ENCODE results near the gene P2RY2. TPM values are rescaled to one million over a fixed set of nuclear protein-coding genes. Genes with fewer than 3 reads are reported as not detected.
A peak's percentile ranks its signal among the peaks of the same experiment; 100 is the strongest.

The P2RY2 gene
- total RNA-seq, 1 donor from 2014 or later, result 0.30 TPM

DNA sequence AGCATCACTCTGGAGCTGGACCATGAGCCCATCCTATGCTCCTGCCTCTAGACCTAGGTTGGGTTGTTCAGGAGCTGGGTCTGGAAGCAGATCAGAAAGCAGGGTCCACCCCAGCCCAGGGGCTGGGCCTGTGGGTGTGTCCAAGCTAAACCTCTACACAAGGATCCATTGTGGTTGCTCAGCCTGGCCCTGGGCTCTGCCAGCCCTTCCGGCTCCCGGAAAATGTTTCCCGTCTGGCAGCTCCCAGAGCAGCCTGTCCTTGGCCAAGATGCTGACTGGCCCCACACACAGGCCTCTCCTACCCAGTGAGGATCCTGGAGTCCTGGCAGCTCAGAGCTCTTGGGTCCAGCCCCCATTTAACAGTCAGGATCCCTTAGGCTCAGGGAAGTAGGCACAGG, 40.7 kb upstream of the P2RY2 start:
- Mint-ChIP-seq H3K4me3 (ENCODE audit: unreplicated experiment) (no peak overlapping the region), H3K27me3 (ENCODE audit: low read depth, unreplicated experiment) (peaks cover 27% of the 10 kb centered on the region), H3K36me3 (ENCODE audit: low read depth, unreplicated experiment) (no peaks in the 10 kb centered on the region), H3K4me1 (ENCODE audit: low read depth, unreplicated experiment) (no peaks in the 10 kb centered on the region), H3K9me3 (ENCODE audit: unreplicated experiment) (no peaks in the 10 kb centered on the region), H3K27ac (ENCODE audit: unreplicated experiment) (no peak overlapping the region)
- Histone ChIP-seq H3K27me3 (ENCODE audit: insufficient read depth, low read length) (no peaks in the 10 kb centered on the region), H3K79me2 (ENCODE audit: insufficient read depth, low read length) (no peaks in the 10 kb centered on the region), H3K4me1 (ENCODE audit: insufficient read depth, low read length) (peaks cover 8% of the 10 kb centered on the region), H2AFZ (ENCODE audit: low read depth, low read length) (peak overlapping the region; percentile 64), H3K4me3 (ENCODE audit: insufficient read depth, low read depth, low read length) (no peak overlapping the region), H3K4me2 (ENCODE audit: low read length) (peak overlapping the region; percentile 42), H3K9me3 (ENCODE audit: insufficient read depth, low read depth, low read length) (no peaks in the 10 kb centered on the region), H3K27ac (ENCODE audit: low read depth, low read length) (no peak overlapping the region), H4K20me1 (ENCODE audit: insufficient read depth, low read length) (no peaks in the 10 kb centered on the region), H3K36me3 (ENCODE audit: insufficient read depth, low read length) (no peaks in the 10 kb centered on the region), H3K9ac (ENCODE audit: low read length) (no peak overlapping the region)
- TF ChIP-seq CTCF (IDR thresholded peaks at IDR 0.05; ENCODE audit: insufficient read depth, low read depth, low read length), result no peak
- no peak for TF ChIP-seq EZH2 (IDR thresholded peaks at IDR 0.05; ENCODE audit: insufficient read depth, low read length)
- DNase-seq (ENCODE audit: low read depth), result no peak
- FAIRE-seq, result no peak

DNA sequence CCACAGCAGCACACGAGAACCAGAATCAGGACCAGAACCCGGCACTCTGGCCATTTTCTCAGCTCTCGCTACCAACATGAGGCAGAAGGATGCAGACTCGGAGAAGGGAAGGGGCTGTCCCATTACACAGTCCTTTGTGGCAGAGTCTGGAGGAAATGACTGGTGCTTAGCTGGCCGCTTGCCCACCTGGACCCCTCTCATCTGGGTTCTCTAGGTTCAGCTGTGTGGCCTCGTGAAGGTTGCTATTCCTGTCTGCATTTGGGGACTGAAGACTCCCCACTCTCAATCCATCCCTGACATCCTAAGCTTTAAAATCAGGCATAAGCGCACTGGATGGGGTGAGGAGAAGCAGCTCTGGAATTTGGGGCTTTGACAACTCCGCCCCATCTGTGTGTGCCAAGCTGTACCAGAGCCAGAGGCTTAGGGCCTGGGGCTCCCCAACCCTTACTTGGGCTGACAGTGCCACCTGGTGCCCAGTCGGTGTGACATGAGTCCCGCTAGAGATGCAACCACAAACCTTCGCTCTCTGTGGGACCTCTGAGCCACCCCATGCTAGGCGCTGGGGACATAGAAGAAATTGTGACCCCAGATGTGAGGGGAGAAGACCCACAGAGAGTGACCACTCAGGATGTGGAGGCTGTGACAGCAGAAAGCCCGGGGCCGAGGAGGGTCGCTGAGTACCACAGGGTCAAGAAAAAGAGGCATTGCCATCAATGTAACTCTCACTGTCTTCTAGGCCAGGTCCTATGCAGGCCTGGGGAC, 40.1 kb upstream of the P2RY2 start:
- no peaks in the 10 kb centered on the region for H3K27me3 ChIP-seq (ENCODE audit: insufficient read depth, low read length)
- H3K9ac ChIP-seq (ENCODE audit: low read length), result no peak overlapping the region
- DNase-seq (ENCODE audit: low read depth) (peak; percentile 59), FAIRE-seq (no peak)
- H3K4me3 ChIP-seq (ENCODE audit: insufficient read depth, low read depth, low read length), result no peak overlapping the region
- no peak overlapping the region for H3K27ac ChIP-seq (ENCODE audit: low read depth, low read length)
- peak overlapping the region; percentile 64 for H2AFZ ChIP-seq (ENCODE audit: low read depth, low read length)
- H3K36me3 ChIP-seq (ENCODE audit: insufficient read depth, low read length), result no peaks in the 10 kb centered on the region
- no peak overlapping the region for H3K4me3 Mint-ChIP-seq (ENCODE audit: unreplicated experiment)
- H3K27me3 Mint-ChIP-seq (ENCODE audit: low read depth, unreplicated experiment), result peaks cover 29% of the 10 kb centered on the region
- H3K36me3 Mint-ChIP-seq (ENCODE audit: low read depth, unreplicated experiment), result no peaks in the 10 kb centered on the region
- peak; percentile 52 for TF ChIP-seq CTCF (IDR thresholded peaks at IDR 0.05; ENCODE audit: insufficient read depth, low read depth, low read length)
- no peak for TF ChIP-seq EZH2 (IDR thresholded peaks at IDR 0.05; ENCODE audit: insufficient read depth, low read length)
- H3K4me1 Mint-ChIP-seq (ENCODE audit: low read depth, unreplicated experiment), result no peaks in the 10 kb centered on the region
- H3K4me2 ChIP-seq (ENCODE audit: low read length), result peak overlapping the region; percentile 42
- H3K27ac Mint-ChIP-seq (ENCODE audit: unreplicated experiment), result no peak overlapping the region
- no peaks in the 10 kb centered on the region for H3K9me3 Mint-ChIP-seq (ENCODE audit: unreplicated experiment)
- H3K4me1 ChIP-seq (ENCODE audit: insufficient read depth, low read length), result peaks cover 8% of the 10 kb centered on the region
- no peaks in the 10 kb centered on the region for H3K79me2 ChIP-seq (ENCODE audit: insufficient read depth, low read length)
- no peaks in the 10 kb centered on the region for H3K9me3 ChIP-seq (ENCODE audit: insufficient read depth, low read depth, low read length)
- no peaks in the 10 kb centered on the region for H4K20me1 ChIP-seq (ENCODE audit: insufficient read depth, low read length)

DNA sequence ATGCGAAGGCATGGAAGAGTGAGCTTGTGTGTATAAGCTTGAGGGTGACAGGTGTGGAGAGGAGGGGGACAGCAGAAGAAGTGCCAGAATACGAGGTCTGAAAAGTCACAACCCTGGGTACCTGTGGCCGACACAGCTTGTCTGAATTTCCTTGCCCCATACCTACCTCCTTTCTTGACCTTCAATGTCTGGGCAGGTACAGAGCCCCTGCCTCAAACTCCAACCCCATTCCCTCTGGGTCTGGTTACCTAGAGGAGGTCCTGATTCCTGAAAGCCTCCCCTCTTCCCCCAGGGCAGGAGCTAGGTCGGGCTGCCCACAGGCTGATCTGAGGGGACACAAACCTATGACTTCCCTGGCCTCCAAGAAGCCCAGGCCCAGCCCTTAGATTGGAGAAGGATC, 39.4 kb upstream of the P2RY2 start:
- DNase-seq (ENCODE audit: low read depth), result no peak
- H3K4me3 Mint-ChIP-seq (ENCODE audit: unreplicated experiment), result no peak overlapping the region
- Histone ChIP-seq H4K20me1 (ENCODE audit: insufficient read depth, low read length) (no peaks in the 10 kb centered on the region), H2AFZ (ENCODE audit: low read depth, low read length) (no peak overlapping the region), H3K27ac (ENCODE audit: low read depth, low read length) (no peak overlapping the region), H3K9me3 (ENCODE audit: insufficient read depth, low read depth, low read length) (no peaks in the 10 kb centered on the region), H3K4me3 (ENCODE audit: insufficient read depth, low read depth, low read length) (no peak overlapping the region), H3K4me1 (ENCODE audit: insufficient read depth, low read length) (peaks cover 8% of the 10 kb centered on the region), H3K36me3 (ENCODE audit: insufficient read depth, low read length) (no peaks in the 10 kb centered on the region), H3K27me3 (ENCODE audit: insufficient read depth, low read length) (no peaks in the 10 kb centered on the region), H3K9ac (ENCODE audit: low read length) (no peak overlapping the region), H3K4me2 (ENCODE audit: low read length) (no peak overlapping the region), H3K79me2 (ENCODE audit: insufficient read depth, low read length) (no peaks in the 10 kb centered on the region)
- no peaks in the 10 kb centered on the region for H3K9me3 Mint-ChIP-seq (ENCODE audit: unreplicated experiment)
- TF ChIP-seq CTCF (IDR thresholded peaks at IDR 0.05; ENCODE audit: insufficient read depth, low read depth, low read length) (no peak), EZH2 (IDR thresholded peaks at IDR 0.05; ENCODE audit: insufficient read depth, low read length) (no peak)
- H3K36me3 Mint-ChIP-seq (ENCODE audit: low read depth, unreplicated experiment), result no peaks in the 10 kb centered on the region
- H3K27ac Mint-ChIP-seq (ENCODE audit: unreplicated experiment), result no peak overlapping the region
- no peaks in the 10 kb centered on the region for H3K4me1 Mint-ChIP-seq (ENCODE audit: low read depth, unreplicated experiment)
- H3K27me3 Mint-ChIP-seq (ENCODE audit: low read depth, unreplicated experiment), result peaks cover 35% of the 10 kb centered on the region
- FAIRE-seq, result no peak

Data from astrocyte (in vitro differentiated cells and primary cell).